Activated naive CD8-positive, alpha-beta T cell treated with anti-CD3 and anti-CD28 coated beads, Interleukin-2, amount 50 U/mL, for 24 hours (primary cell): ENCODE data around the gene GRM4.

Source experiments
- ATAC-seq: fragments of 150-1000 bp; cut with Tn5 transposase; one replicate; pipeline ENCODE4 v1.10.0; 2021
- DNase-seq: peaks from one replicate; pipeline ENCODE4 v3.0.0; 2021
- H3K27ac Mint-ChIP-seq: one replicate; pipeline ENCODE4 v1.8.0; 2021; ENCODE audit warnings: mild to moderate bottlenecking, mixed read lengths
- H3K27me3 Mint-ChIP-seq: one replicate; pipeline ENCODE4 v1.8.0; 2021; ENCODE audit warnings: mixed read lengths
- H3K36me3 Mint-ChIP-seq: one replicate; pipeline ENCODE4 v1.8.0; 2021; ENCODE audit warnings: low read depth, mixed read lengths
- H3K4me1 Mint-ChIP-seq: one replicate; pipeline ENCODE4 v1.8.0; 2021; ENCODE audit warnings: mixed read lengths
- H3K4me3 Mint-ChIP-seq: one replicate; pipeline ENCODE4 v1.8.0; 2021; ENCODE audit warnings: mild to moderate bottlenecking, moderate library complexity, mixed read lengths
- H3K9me3 Mint-ChIP-seq: one replicate; pipeline ENCODE4 v1.8.0; 2021; ENCODE audit warnings: mixed read lengths

Gene GRM4

GRCh38 chr6:34066772-34067770 lies 78.8 kb downstream of the GRM4 start:
- H3K9me3 Mint-ChIP-seq: no peaks in the 10 kb centered on the region
- DNase-seq (no peak), ATAC-seq (no peak)
- H3K27me3 Mint-ChIP-seq: peaks cover 7% of the 10 kb centered on the region
- no peak overlapping the region for H3K27ac Mint-ChIP-seq
- no peak overlapping the region for H3K4me3 Mint-ChIP-seq
- no peaks in the 10 kb centered on the region for H3K36me3 Mint-ChIP-seq
- no peaks in the 10 kb centered on the region for H3K4me1 Mint-ChIP-seq

GRCh38 chr6:34066218-34066571 lies 79.7 kb downstream of the GRM4 start:
- no peak for ATAC-seq
- Mint-ChIP-seq H3K27ac (no peak overlapping the region), H3K36me3 (no peaks in the 10 kb centered on the region), H3K9me3 (no peaks in the 10 kb centered on the region), H3K4me1 (no peaks in the 10 kb centered on the region), H3K27me3 (peaks cover 7% of the 10 kb centered on the region), H3K4me3 (no peak overlapping the region)
- no peak for DNase-seq

- H3K4me1 Mint-ChIP-seq: no peaks in the 10 kb centered on the region
Observed at GRCh38 chr6:34065466-34066217, 80.2 kb downstream of the GRM4 start.

GRCh38 chr6:34064675-34065074 lies 81.2 kb downstream of the GRM4 start:
- DNase-seq (no peak), ATAC-seq (no peak)
- no peak overlapping the region for H3K4me3 Mint-ChIP-seq
- no peak overlapping the region for H3K27ac Mint-ChIP-seq
- H3K9me3 Mint-ChIP-seq: no peaks in the 10 kb centered on the region
- H3K4me1 Mint-ChIP-seq: no peaks in the 10 kb centered on the region
- no peaks in the 10 kb centered on the region for H3K36me3 Mint-ChIP-seq
- H3K27me3 Mint-ChIP-seq: peaks cover 7% of the 10 kb centered on the region

More at GRCh38 chr6:34065466-34066217, 80.2 kb downstream of the GRM4 start:
- ATAC-seq (peak; percentile 8), DNase-seq (no peak)
- Mint-ChIP-seq H3K27ac (no peak overlapping the region), H3K27me3 (peaks cover 7% of the 10 kb centered on the region), H3K36me3 (no peaks in the 10 kb centered on the region), H3K9me3 (no peaks in the 10 kb centered on the region), H3K4me3 (no peak overlapping the region)

- Mint-ChIP-seq H3K9me3 (no peaks in the 10 kb centered on the region), H3K4me3 (no peak overlapping the region), H3K4me1 (no peaks in the 10 kb centered on the region), H3K36me3 (no peaks in the 10 kb centered on the region), H3K27ac (no peak overlapping the region), H3K27me3 (peaks cover 9% of the 10 kb centered on the region)
- no peak for ATAC-seq
- DNase-seq: no peak
Observed at GRCh38 chr6:34063651-34064050, 82.2 kb downstream of the GRM4 start.

- no peak for ATAC-seq
- Mint-ChIP-seq H3K27me3 (peaks cover 9% of the 10 kb centered on the region), H3K27ac (no peak overlapping the region)
Observed at GRCh38 chr6:34062815-34063214, 83.1 kb downstream of the GRM4 start.

GRCh38 chr6:34062156-34062555 lies 83.7 kb downstream of the GRM4 start:
- H3K27ac Mint-ChIP-seq: no peak overlapping the region

More at GRCh38 chr6:34062815-34063214, 83.1 kb downstream of the GRM4 start:
- Mint-ChIP-seq H3K4me3 (no peak overlapping the region), H3K36me3 (no peaks in the 10 kb centered on the region), H3K9me3 (no peaks in the 10 kb centered on the region), H3K4me1 (no peaks in the 10 kb centered on the region)
- DNase-seq: no peak

GRCh38 chr6:34061348-34061747 lies 84.5 kb downstream of the GRM4 start:
- H3K9me3 Mint-ChIP-seq: no peaks in the 10 kb centered on the region
- no peaks in the 10 kb centered on the region for H3K36me3 Mint-ChIP-seq
- H3K27me3 Mint-ChIP-seq: peaks cover 9% of the 10 kb centered on the region
- DNase-seq (no peak), ATAC-seq (no peak)
- H3K27ac Mint-ChIP-seq: no peak overlapping the region
- H3K4me1 Mint-ChIP-seq: no peaks in the 10 kb centered on the region
- H3K4me3 Mint-ChIP-seq: no peak overlapping the region

More at GRCh38 chr6:34062156-34062555, 83.7 kb downstream of the GRM4 start:
- H3K9me3 Mint-ChIP-seq: no peaks in the 10 kb centered on the region
- no peaks in the 10 kb centered on the region for H3K4me1 Mint-ChIP-seq
- no peak for ATAC-seq
- H3K4me3 Mint-ChIP-seq: no peak overlapping the region
- no peak for DNase-seq
- H3K36me3 Mint-ChIP-seq: no peaks in the 10 kb centered on the region
- peaks cover 9% of the 10 kb centered on the region for H3K27me3 Mint-ChIP-seq

- DNase-seq (no peak), ATAC-seq (no peak)
- Mint-ChIP-seq H3K4me1 (no peaks in the 10 kb centered on the region), H3K27ac (no peak overlapping the region), H3K9me3 (no peaks in the 10 kb centered on the region), H3K27me3 (peaks cover 8% of the 10 kb centered on the region), H3K4me3 (no peak overlapping the region), H3K36me3 (no peaks in the 10 kb centered on the region)
Observed at GRCh38 chr6:34059914-34060313, 86.0 kb downstream of the GRM4 start.

- no peak for ATAC-seq
- Mint-ChIP-seq H3K4me3 (no peak overlapping the region), H3K27me3 (peaks cover 8% of the 10 kb centered on the region), H3K36me3 (no peaks in the 10 kb centered on the region), H3K27ac (no peak overlapping the region), H3K4me1 (no peaks in the 10 kb centered on the region), H3K9me3 (no peaks in the 10 kb centered on the region)
- DNase-seq: no peak
Observed at GRCh38 chr6:34059136-34059731, 86.7 kb downstream of the GRM4 start.

GRCh38 chr6:34057790-34058189 lies 88.1 kb downstream of the GRM4 start:
- no peak overlapping the region for H3K27ac Mint-ChIP-seq
- no peak for DNase-seq
- H3K9me3 Mint-ChIP-seq: no peaks in the 10 kb centered on the region
- H3K4me1 Mint-ChIP-seq: no peaks in the 10 kb centered on the region
- no peak overlapping the region for H3K4me3 Mint-ChIP-seq
- ATAC-seq: peak; percentile 18
- H3K27me3 Mint-ChIP-seq: peaks cover 5% of the 10 kb centered on the region
- no peaks in the 10 kb centered on the region for H3K36me3 Mint-ChIP-seq

- H3K4me3 Mint-ChIP-seq: no peak overlapping the region
- ATAC-seq (no peak), DNase-seq (no peak)
- no peaks in the 10 kb centered on the region for H3K9me3 Mint-ChIP-seq
- H3K27ac Mint-ChIP-seq: no peak overlapping the region
- no peaks in the 10 kb centered on the region for H3K36me3 Mint-ChIP-seq
- peaks cover 5% of the 10 kb centered on the region for H3K27me3 Mint-ChIP-seq
- no peaks in the 10 kb centered on the region for H3K4me1 Mint-ChIP-seq
Observed at GRCh38 chr6:34057191-34057590, 88.7 kb downstream of the GRM4 start.

- H3K4me3 Mint-ChIP-seq: no peak overlapping the region
Observed at GRCh38 chr6:34056305-34057108, 89.4 kb downstream of the GRM4 start.

More at GRCh38 chr6:34056305-34057108, 89.4 kb downstream of the GRM4 start:
- no peaks in the 10 kb centered on the region for H3K9me3 Mint-ChIP-seq
- no peaks in the 10 kb centered on the region for H3K36me3 Mint-ChIP-seq
- H3K27me3 Mint-ChIP-seq: peaks cover 5% of the 10 kb centered on the region
- no peak overlapping the region for H3K27ac Mint-ChIP-seq
- H3K4me1 Mint-ChIP-seq: no peaks in the 10 kb centered on the region
- ATAC-seq: no peak
- peak; percentile 16 for DNase-seq
